Type B pancreatic cell (in vitro differentiated cells): ENCODE measurements around the gene ANK3. TPM values are rescaled to one million over a fixed set of nuclear protein-coding genes. Genes with fewer than 3 reads are reported as not detected.

ENCODE experiments used
- DNase-seq: peaks from one replicate; pipeline ENCODE4 v3.0.0; 2021; ENCODE audit warnings: mixed read lengths; ENCODE audit not compliant: unreplicated experiment; ENCODE audit errors: extremely low spot score
- H3K27ac Mint-ChIP-seq: 2 replicates; pipeline ENCODE4 v1.8.0; 2021; ENCODE audit warnings: mild to moderate bottlenecking, mixed read lengths
- H3K27me3 Mint-ChIP-seq: 2 replicates; pipeline ENCODE4 v1.8.0; 2021; ENCODE audit warnings: mixed read lengths
- H3K36me3 Mint-ChIP-seq: 2 replicates; pipeline ENCODE4 v1.8.0; 2021; ENCODE audit warnings: mixed read lengths
- H3K4me1 Mint-ChIP-seq: one replicate; pipeline ENCODE4 v1.8.0; 2021; ENCODE audit warnings: mixed read lengths; ENCODE audit not compliant: unreplicated experiment
- H3K4me3 Mint-ChIP-seq: 2 replicates; pipeline ENCODE4 v1.8.0; 2021; ENCODE audit warnings: mild to moderate bottlenecking, mixed read lengths
- H3K9me3 Mint-ChIP-seq: 2 replicates; pipeline ENCODE4 v1.8.0; 2021; ENCODE audit warnings: mixed read lengths
- total RNA-seq: library from RNA; stranded (reverse); gene quantifications from 2 replicates; pipeline ENCODE4 v1.2.1, GENCODE V29; 2021; ENCODE audit warnings: low replicate concordance
- TF ChIP-seq, protein P1 (sequence below): fragments of 200-600 bp; sonication (generic); conservative IDR thresholded peaks from 2 replicates; pipeline ENCODE4 v1.5.0; 2021; ENCODE audit warnings: antibody characterized with exemption, mild to moderate bottlenecking

ANK3 gene
- total RNA-seq, 1 donor from 2014 or later, result 90.2 TPM

GRCh38 chr10:60290558-60290957, 99.1 kb downstream of the ANK3 start:
- Mint-ChIP-seq H3K36me3 (no peaks in the 10 kb centered on the region), H3K9me3 (no peaks in the 10 kb centered on the region), H3K4me3 (no peak overlapping the region), H3K4me1 (peaks cover 40% of the 10 kb centered on the region), H3K27ac (no peak overlapping the region), H3K27me3 (no peaks in the 10 kb centered on the region)
- DNase-seq, result no peak
- TF ChIP-seq, protein P1, sequence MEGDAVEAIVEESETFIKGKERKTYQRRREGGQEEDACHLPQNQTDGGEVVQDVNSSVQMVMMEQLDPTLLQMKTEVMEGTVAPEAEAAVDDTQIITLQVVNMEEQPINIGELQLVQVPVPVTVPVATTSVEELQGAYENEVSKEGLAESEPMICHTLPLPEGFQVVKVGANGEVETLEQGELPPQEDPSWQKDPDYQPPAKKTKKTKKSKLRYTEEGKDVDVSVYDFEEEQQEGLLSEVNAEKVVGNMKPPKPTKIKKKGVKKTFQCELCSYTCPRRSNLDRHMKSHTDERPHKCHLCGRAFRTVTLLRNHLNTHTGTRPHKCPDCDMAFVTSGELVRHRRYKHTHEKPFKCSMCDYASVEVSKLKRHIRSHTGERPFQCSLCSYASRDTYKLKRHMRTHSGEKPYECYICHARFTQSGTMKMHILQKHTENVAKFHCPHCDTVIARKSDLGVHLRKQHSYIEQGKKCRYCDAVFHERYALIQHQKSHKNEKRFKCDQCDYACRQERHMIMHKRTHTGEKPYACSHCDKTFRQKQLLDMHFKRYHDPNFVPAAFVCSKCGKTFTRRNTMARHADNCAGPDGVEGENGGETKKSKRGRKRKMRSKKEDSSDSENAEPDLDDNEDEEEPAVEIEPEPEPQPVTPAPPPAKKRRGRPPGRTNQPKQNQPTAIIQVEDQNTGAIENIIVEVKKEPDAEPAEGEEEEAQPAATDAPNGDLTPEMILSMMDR, result no peak

GRCh38 chr10:60289800-60290199, 99.9 kb downstream of the ANK3 start:
- no peak overlapping the region for H3K27ac Mint-ChIP-seq
- TF ChIP-seq, protein P1, result no peak
- no peaks in the 10 kb centered on the region for H3K9me3 Mint-ChIP-seq
- peaks cover 40% of the 10 kb centered on the region for H3K4me1 Mint-ChIP-seq
- DNase-seq, result no peak
- H3K4me3 Mint-ChIP-seq, result no peak overlapping the region
- H3K36me3 Mint-ChIP-seq, result no peaks in the 10 kb centered on the region
- no peaks in the 10 kb centered on the region for H3K27me3 Mint-ChIP-seq

DNA sequence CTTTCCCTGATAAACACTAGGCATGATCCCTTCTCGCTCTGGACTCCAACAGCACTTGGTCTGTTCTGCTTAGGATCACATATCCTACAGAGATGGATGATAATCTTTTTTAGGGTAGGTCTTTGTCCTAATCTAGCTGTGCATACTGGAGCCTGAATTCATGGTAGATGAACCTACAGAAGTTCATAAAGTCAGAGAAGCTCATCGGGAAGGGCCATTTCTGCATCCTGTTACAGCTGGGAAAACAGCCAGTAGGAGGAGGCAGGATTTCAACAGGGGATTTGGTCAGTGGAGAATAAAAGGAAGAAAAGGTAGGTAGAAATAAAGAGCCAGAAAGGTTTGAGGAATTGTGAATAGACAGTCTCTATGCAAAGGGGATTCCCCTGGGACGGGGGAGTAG, 101.4 kb downstream of the ANK3 start:
- Mint-ChIP-seq H3K4me1 (peaks cover 32% of the 10 kb centered on the region), H3K27me3 (no peaks in the 10 kb centered on the region), H3K4me3 (no peak overlapping the region), H3K9me3 (no peaks in the 10 kb centered on the region), H3K27ac (no peak overlapping the region), H3K36me3 (no peaks in the 10 kb centered on the region)
- TF ChIP-seq, protein P1, result no peak
- no peak for DNase-seq

GRCh38 chr10:60286559-60286958, 103.1 kb downstream of the ANK3 start:
- Mint-ChIP-seq H3K27me3 (no peaks in the 10 kb centered on the region), H3K4me3 (no peak overlapping the region), H3K27ac (no peak overlapping the region), H3K36me3 (no peaks in the 10 kb centered on the region), H3K9me3 (no peaks in the 10 kb centered on the region), H3K4me1 (peaks cover 30% of the 10 kb centered on the region)
- TF ChIP-seq, protein P1, result no peak
- no peak for DNase-seq

GRCh38 chr10:60283397-60283796, 106.3 kb downstream of the ANK3 start:
- Mint-ChIP-seq H3K36me3 (no peaks in the 10 kb centered on the region), H3K9me3 (no peaks in the 10 kb centered on the region), H3K27ac (no peak overlapping the region), H3K4me1 (peaks cover 11% of the 10 kb centered on the region), H3K27me3 (no peaks in the 10 kb centered on the region), H3K4me3 (no peak overlapping the region)
- DNase-seq, result no peak
- TF ChIP-seq, protein P1, result no peak

DNA sequence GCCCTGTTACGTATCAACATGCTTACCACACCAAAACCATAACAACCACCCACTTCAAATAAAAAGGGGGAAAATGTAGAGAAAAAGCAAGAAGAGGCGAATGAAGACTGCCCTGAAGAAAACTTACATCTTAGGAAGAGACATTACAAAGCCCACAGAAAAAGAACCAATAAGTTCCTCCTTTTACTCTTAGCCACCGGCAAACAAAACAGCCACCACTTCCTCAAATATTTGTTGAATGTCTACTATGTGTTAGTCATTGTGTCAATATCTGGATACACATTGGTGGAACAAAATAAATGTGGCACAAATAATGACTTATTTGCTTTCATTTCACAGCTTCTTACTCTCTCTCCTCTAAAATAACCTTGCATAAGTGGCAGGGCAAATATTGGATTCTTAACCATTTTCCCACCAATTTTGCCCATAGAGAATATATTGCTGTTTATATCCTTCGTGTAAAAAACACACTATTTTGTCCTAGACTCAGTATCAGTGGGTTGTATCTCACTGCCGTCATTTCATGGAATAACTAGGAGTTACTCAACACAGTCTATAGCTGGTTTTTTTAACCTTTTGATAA, 106.8 kb downstream of the ANK3 start:
- H3K4me1 Mint-ChIP-seq, result peaks cover 6% of the 10 kb centered on the region
- TF ChIP-seq, protein P1, result no peak
- DNase-seq, result no peak
- H3K36me3 Mint-ChIP-seq, result peaks cover under 1% of the 10 kb centered on the region
- H3K27me3 Mint-ChIP-seq, result no peaks in the 10 kb centered on the region
- H3K4me3 Mint-ChIP-seq, result no peak overlapping the region
- H3K9me3 Mint-ChIP-seq, result no peaks in the 10 kb centered on the region
- peak overlapping the region; percentile 33 for H3K27ac Mint-ChIP-seq
